Measurements from ENCODE around the gene AKAP13.

The AKAP13 gene

GRCh38 chr15:85755471-85755870 is 375.1 kb downstream of the AKAP13 start:
- in situ Hi-C loops (cut with HindIII; ENCODE audit: low sequenced_read_pairs), result no loop called here

DNA sequence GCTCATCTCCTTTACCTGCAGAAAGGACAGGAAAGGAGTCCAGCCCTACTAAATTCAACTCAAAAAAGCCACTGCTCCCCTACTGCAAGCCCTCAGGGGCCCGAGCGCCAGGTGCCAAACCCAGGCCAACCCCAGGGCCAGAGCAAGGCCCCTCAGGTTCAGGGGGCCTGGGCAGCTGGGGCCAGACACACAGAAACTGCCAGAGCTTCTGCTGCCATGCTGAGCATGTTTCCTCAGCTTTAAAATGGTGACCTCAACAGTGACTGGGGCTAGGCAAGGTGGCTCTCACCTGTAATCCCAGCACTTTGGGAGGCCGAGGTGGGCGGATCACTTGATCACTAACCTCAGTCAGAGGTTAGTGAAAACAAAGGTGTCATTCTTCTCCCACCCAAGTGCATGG is 375.5 kb downstream of the AKAP13 start:
- TF ChIP-seq, protein P1, sequence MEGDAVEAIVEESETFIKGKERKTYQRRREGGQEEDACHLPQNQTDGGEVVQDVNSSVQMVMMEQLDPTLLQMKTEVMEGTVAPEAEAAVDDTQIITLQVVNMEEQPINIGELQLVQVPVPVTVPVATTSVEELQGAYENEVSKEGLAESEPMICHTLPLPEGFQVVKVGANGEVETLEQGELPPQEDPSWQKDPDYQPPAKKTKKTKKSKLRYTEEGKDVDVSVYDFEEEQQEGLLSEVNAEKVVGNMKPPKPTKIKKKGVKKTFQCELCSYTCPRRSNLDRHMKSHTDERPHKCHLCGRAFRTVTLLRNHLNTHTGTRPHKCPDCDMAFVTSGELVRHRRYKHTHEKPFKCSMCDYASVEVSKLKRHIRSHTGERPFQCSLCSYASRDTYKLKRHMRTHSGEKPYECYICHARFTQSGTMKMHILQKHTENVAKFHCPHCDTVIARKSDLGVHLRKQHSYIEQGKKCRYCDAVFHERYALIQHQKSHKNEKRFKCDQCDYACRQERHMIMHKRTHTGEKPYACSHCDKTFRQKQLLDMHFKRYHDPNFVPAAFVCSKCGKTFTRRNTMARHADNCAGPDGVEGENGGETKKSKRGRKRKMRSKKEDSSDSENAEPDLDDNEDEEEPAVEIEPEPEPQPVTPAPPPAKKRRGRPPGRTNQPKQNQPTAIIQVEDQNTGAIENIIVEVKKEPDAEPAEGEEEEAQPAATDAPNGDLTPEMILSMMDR (IDR thresholded peaks at IDR 0.05; ENCODE audit: low read depth, low read length, missing control alignments), result no peak
- no peak for DNase-seq (ENCODE audit: low read depth)
- H3K4me3 ChIP-seq (ENCODE audit: low read depth, low read length), result no peak overlapping the region
- in situ Hi-C loops (cut with HindIII; ENCODE audit: low sequenced_read_pairs), result no loop called here

More at GRCh38 chr15:85755471-85755870, 375.1 kb downstream of the AKAP13 start:
- DNase-seq (ENCODE audit: low read depth), result no peak
- TF ChIP-seq, protein P1 (IDR thresholded peaks at IDR 0.05; ENCODE audit: low read depth, low read length, missing control alignments), result no peak
- H3K4me3 ChIP-seq (ENCODE audit: low read depth, low read length), result no peak overlapping the region

- TF ChIP-seq, protein P1 (IDR thresholded peaks at IDR 0.05; ENCODE audit: low read depth, low read length, missing control alignments), result no peak
- no peak for DNase-seq (ENCODE audit: low read depth)
- in situ Hi-C loops (cut with HindIII; ENCODE audit: low sequenced_read_pairs), result no loop called here
- no peak overlapping the region for H3K4me3 ChIP-seq (ENCODE audit: low read depth, low read length)
Observed at GRCh38 chr15:85756411-85757072, 376.1 kb downstream of the AKAP13 start.

- in situ Hi-C loops (cut with HindIII; ENCODE audit: low sequenced_read_pairs), result no loop called here
- no peak for DNase-seq (ENCODE audit: low read depth)
- TF ChIP-seq, protein P1 (IDR thresholded peaks at IDR 0.05; ENCODE audit: low read depth, low read length, missing control alignments), result no peak
- no peak overlapping the region for H3K4me3 ChIP-seq (ENCODE audit: low read depth, low read length)
Observed at GRCh38 chr15:85757073-85757938, 376.9 kb downstream of the AKAP13 start.

DNA sequence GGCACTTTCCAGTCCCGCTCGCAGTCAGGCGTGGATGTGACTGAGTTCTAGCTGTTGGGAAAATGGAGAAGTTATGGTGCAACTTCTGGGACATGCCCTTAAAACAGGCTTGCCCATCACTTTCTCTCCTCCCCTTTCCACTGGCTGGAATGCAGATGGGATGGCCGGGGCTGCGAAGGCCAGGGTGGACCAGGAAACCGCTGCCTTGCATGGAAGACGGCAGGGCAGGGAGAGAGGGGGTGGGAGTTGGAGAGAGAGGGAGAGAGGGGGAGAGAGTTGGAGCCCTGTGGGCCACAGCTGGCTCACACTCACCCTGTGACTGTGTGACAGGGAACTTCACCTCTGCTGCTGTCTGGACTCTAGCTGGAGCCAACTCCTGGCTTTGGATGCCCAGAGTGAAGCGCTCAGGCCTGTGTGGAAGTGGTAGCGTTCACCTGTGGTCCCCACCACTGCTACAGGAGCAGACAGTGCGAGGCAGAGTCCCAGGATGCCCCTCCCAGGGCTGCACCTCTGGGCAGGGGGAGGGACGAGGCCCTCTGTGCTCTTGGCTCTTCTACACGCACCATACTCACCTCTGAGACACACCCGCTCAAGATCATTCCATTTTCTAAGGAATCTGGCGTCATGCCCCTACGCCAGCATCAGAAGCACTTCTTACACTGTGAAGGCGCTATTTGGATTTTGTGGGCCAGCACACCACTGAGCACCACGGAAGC is 377.7 kb downstream of the AKAP13 start:
- DNase-seq (ENCODE audit: low read depth), result no peak
- H3K4me3 ChIP-seq (ENCODE audit: low read depth, low read length), result no peak overlapping the region
- TF ChIP-seq, protein P1 (IDR thresholded peaks at IDR 0.05; ENCODE audit: low read depth, low read length, missing control alignments), result no peak
- in situ Hi-C loops (cut with HindIII; ENCODE audit: low sequenced_read_pairs), result no loop called here

DNA sequence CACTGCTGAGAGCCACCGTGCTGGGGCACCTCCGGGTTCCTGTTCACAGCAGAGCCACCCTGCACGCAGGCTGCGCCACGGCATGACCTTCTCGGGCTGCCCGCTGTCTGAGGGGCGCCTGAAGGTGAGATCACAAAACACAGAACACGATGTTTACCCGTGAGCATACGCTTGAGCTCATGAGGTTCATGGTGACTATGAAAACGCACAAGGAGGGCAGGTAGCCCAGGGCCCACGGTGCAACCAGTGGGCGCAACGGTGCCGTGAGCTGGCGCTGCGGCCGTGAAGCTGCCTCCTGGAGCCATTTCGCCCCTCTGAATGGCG is 378.2 kb downstream of the AKAP13 start:
- no peak for DNase-seq (ENCODE audit: low read depth)
- TF ChIP-seq, protein P1 (IDR thresholded peaks at IDR 0.05; ENCODE audit: low read depth, low read length, missing control alignments), result no peak
- in situ Hi-C loops (cut with HindIII; ENCODE audit: low sequenced_read_pairs), result no loop called here
- H3K4me3 ChIP-seq (ENCODE audit: low read depth, low read length), result no peak overlapping the region
